NCI-H1694 treated with DMSO at 0.1 percent for 48 hours (cell line): Measurements from ENCODE around the gene SLC35F1.

Source experiments
- DNase-seq: peaks from one replicate; lab custom pipeline; 2025; lab: John Stamatoyannopoulos, UW

The SLC35F1 gene

DNA sequence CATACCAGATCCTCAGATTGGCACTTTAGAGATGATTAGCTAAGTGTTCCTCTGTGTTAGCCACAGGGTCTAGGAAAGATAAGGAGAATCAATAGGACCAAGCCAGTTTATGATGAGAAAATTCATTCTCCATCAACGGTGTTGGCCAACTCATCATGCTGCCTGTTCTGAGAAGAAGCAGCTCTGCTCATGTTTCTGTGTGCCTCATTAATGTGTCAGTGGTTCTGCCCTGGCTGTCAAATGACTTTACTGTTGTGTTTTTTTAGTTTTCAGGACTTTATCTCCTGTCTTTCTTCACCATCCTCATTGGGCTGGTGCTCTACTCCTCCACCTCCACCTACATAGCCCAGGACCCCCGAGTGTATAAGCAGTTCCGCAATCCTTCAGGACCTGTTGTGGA, 406.7 kb downstream of the SLC35F1 start:
- no peak for DNase-seq

DNA sequence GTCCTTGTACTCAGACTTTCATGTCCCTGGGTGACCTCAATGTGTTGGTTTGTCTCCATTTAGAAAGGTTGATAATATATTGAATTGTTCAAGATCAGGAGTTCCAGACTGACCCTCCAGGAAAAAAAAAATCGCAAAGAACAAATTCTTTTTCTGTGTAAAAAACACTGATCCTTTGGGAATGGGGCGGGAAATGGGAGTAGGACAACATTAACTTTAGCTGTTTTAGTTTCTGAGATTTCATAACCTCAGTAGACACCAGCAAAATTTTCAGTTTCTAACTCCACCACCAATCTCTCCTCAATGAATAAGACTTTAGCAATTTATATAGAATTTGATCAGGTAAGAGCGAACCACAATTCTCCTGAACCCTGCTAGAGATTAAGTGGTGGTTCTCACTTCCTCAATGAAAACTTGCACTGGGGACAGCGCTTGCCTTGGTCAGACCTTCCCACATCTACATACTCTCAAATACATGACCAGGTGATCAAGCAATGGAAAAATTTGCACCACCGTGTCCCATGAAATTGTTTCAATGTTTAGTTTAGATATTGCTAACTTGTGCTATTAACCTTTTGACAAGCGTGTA, 409.8 kb downstream of the SLC35F1 start:
- no peak for DNase-seq

DNA sequence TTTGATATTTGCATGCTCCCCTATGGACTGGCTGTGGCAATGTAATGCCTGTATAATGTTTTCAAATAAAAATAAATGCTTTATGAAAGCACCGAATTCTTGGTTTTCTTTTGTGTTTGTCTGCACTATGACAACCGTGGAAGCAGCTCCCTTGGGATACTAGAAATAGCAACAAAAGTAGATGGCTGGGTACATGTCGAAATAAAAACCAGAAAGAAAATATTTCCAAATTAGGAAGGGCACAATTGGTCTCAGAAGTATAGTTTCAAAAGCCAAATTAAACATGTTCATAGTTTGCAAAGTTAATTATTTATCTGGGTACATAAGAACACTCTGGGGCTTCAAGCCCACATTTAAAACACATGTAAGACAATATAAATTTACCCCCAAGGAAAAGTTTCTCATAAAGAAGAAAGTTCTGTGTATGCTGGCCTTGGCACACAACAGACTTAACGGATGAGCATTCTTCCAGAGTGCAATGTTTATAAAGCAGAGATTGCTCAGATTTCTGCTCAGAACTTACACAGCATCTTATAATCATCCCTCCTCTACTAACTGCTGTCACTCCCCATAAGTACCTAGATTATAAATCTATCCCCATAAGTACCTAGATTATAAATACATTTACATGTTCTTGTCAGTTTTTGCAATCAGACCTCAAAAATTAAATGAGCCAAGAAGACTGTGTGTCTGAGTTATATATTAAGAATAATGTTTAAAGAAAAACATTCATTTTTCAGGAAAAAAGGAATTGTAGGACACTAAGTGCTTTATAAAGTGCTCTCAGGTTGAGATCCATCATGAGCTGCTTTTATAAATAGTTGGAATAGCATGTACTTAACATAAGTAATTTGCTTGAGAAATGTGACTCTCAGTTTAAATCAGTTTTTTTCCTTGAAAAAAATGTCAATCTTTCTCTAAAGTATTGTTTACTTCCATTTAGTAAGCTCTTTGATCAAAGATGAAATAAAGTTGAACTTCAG, 410.8 kb downstream of the SLC35F1 start:
- DNase-seq: no peak

DNA sequence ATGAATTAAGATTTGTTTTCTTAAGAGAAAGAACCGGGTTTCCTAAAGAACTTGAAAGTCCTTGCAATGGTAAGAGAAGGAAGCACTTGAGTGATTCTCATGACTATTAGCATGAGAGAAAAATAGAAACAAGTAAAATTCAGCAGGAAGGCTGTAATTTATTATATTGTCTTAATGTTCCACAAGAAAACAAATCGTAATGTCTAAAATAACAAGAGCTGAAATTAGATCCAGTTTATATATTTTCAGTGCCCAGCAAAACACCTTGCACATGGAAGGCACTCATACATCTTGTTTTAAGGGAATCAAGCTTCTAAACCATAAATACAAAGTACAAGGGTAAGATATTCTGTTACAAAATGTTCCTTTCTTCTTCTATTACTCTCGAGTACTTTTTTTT, 411.6 kb downstream of the SLC35F1 start:
- no peak for DNase-seq

DNA sequence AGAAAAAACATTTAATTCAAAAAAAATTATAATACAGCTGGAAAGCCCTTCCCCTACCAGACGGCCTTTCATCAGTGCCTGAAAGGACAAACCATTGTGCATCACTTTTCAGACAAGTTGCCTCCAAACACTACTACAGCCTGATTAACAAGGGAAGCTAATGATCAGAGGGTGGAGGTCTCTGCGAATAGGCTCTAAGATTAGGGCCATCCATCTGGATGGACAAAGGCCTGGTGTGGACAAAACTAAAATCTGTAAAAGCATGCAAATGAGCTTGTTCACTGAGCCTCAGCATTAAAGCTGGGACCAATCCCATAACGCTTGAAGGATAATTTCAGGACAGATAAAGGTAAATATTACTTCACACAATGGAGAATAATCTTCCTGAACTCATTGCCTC, 412.4 kb downstream of the SLC35F1 start:
- DNase-seq: no peak

DNA sequence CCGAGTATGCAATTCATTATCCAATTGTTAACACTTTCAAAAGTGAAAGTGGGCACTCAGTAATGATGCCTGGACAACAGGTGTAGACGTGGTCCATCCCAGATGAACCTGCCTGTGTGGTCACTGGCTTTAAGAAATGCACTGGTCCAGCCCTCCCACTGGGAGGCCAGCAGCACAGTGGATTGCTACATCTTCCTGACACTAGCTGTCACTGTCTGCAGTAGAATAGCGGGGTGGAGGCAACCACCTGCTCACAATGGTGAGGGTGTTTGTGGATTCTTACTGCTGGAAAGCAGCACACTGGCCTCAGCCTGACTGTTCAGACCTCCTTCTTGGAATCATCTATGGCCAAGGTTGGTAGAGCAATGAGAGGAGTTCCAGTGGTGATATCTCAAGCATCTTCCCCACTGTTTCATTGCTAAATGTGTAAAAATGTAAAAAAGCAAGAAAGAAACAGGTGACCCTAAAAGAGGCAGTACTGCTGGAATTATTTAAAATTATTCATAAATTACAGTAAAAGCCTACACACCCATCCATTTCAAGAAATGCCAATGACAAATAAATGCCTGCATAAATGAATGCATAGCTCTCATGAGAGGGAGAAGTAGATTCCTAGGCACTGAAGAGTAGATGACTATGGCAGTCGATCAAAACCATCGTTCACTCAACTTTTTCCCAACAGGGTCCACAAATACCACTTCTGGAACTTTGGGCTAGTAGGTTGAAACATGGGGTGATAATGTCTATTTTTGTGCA, 413.0 kb downstream of the SLC35F1 start:
- no peak for DNase-seq

DNA sequence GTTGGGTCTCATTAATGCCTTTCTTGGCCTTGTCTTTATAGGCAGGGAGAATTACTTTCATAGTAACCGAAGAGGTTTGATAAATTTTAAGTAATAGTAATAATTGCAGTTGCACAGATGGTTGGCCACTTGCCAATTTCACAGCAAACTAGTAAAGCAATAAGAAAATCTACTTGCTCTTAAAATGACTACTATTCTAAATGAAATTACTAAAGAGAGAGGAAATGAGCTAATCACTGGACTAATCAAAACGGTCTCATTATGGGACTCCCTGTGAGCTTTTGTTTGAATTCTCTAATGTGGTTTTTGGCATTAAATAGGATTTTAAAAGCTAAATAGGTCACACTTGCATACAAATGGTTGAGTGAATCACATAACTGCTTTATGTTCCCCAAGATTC, 413.6 kb downstream of the SLC35F1 start:
- DNase-seq: peak; percentile 0

DNA sequence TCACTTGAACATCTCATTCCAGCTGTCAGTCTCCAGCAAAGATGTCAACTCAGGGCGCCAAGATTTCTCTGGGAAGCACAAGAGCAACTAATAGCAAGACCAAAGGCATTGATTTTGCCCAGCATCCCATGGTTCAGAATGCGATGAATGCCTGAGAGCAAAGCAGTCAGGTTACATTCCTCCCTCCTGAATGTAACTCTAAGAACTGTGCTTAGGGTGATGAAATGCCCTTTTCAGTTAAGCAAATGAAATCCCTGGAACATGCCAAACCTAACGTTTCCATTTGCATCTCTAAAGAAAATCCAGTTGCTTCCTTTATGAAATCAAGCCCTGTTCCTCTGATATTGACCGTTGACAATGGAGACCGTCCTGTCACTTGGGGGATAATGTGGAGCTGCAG, 417.1 kb downstream of the SLC35F1 start:
- DNase-seq: no peak

DNA sequence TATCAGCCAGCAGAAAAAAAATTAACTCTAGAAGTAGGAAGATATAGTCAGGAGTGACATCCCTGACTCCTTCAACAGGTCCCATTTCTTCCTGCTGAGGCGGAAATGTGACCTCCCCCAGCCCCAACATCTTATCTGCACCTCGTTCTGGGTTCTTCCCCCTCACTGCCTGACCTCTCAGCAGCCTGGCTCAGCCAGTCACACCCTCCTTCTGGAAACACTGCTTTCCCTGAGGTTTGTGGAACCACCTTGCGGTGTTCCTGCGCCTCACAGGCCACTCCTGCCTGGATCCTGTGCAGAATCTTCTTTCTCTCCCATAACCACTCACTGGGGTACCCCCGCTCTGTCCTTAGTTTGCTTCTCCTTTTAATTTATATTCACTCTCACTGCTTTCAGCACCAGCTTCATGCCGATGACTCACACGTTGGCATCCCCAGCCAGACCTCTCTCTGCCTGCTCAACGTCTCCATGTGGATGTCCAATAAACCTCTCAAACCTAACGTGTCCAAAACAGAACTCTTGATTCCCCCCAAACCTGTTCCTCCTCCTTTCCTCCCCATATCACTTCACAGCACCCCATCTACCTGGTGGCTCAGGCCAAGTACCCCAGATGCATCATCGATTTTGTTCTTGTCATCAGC, 418.3 kb downstream of the SLC35F1 start:
- no peak for DNase-seq

DNA sequence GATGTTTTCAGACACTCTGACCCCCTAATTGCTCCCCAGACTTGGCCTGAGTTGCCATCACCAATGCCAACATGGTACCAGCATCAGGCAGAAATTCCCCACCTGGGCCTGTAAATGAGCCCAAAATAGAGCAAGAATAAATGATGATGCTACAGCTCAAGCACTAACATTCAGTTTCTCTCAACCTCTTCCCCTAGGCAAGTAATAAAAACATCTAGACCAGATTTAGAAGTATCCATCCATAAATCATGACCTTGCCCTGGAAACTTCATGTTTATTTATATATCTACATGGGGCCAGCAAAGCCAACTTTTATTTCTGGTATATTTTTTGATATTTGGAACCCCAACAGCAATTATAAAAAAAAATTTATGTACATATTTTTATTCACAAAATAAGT, 419.6 kb downstream of the SLC35F1 start:
- DNase-seq: no peak

DNA sequence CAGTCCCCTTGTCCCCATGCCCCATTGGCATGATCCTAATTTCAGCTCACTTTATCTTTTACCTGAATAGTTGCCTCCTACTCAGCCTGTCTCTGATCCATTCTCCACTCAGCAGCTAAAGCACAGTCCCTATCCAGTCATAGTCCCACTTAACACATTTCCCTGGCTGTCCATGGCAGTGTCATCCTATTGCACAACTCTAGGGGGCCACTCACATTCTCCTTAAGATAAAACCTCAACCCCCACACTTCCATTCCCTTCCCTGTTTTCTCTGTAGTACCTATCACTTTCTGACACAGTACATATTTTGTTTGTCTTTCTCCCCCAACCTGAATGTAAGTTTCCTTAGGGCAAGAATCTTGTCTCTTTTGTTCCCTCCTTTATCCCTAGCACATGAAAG, 420.2 kb downstream of the SLC35F1 start:
- DNase-seq: no peak

DNA sequence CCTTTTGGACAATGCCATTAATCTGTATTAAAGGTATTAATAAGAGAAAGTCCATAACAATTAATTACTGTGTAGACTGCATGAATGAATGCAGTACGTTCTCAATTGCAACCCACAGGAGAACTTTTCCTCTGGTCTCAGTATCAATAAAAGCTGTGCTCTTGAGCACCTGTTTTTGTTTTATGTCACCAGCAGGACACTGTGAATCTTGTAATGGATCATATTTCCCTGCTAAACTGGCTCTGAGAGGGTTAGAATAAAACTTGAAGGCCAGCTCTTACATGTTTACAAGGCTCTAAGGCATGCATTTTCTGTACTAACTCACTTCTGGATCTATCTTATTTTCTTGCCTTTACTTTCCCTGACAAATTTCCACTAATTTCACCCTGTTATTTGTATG, 426.7 kb downstream of the SLC35F1 start:
- DNase-seq: no peak

DNA sequence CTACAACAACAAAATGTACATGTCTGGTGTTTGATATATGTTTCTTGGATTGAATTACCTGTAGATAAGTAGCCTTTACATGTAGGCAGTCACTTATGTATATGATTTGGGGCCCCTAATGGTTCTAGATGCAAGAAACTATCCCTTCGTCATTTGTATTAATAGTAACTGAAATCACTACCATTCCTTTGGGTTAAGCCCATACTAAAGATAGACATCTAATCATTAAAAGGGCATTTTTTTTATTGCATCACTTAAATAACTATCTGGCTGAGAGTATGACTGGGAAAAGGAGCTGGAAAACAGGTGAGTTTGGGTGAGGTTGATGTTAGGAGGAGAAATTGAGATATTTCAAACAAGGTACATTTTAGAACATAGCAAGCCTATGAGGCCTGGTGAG, 427.6 kb downstream of the SLC35F1 start:
- no peak for DNase-seq

DNA sequence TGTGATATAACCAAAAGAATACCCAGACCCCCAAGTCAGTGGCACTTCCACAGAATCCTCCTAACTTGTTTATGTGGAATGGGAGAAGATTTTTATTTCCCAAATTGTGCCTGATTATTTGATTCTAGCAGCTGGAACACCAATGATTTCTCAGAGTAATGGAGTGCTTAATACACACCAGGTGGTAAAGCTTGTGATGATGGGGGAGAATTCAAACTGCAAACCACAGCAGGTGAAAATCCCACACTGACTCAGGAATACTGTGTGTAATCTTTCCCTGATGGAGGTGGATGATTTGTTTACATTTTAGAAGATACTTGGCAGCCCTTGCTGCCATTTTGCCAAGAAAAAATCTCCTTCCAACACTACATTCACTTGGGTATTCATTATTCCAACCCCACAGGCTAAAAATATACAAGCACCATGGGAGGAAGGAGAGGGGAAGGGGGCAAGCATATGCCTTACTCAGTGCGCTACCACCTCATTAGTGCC, 428.3 kb downstream of the SLC35F1 start:
- DNase-seq: no peak

DNA sequence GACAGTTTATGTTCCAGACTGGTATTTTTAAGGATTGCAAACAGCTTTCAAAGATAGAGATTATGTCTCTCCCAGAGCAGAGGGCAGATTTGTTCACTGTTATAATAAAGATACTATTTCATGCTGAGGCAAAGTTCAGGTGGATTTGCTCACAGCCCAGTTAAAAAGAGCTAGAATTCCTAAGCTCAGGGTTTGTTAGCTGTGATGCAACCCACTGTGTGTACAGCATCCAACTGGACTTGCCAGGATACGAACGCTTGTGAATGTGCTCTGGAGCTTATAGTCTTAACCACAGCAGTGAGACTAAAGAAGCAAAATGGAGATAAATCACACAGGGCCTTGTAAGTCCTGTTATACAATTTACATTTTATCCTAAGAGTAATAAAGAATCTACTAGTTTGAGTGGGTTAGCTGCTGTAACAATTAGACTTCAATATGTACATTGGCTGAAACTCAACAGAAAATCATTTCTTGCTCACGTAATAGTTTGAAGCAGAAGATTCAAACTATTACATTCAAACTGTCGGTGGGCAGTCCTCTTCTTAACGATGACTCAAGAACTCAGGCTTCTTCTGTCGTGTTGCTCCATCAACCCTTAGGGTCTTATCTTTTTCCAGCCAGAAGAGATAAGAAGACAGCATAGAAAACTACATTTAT, 437.1 kb downstream of the SLC35F1 start:
- no peak for DNase-seq

DNA sequence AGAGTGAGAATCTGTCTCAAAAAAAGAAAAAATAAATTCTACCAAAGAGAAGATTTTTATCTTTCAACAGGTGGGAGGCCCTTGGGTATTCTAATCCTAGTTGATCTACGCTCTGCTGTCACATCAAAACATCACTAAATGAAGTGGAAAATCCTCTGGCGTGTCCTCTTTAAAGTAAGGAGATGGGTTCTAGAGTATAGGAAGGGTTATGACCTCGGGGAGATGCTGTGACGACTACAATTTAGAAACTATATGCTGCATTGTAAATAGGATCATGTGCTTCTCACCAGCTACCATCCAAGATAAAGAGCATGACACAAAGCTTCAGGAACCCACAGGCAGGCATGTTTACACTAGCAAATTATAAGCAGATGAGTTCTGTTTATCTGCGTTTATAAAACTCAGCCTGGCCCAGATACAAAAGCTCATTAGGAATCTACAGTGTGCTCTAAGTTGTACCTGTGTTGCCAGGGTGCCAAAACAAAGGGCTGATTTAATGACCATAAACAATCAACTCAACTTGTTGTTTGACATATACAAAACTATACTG, 443.9 kb downstream of the SLC35F1 start:
- DNase-seq: no peak

DNA sequence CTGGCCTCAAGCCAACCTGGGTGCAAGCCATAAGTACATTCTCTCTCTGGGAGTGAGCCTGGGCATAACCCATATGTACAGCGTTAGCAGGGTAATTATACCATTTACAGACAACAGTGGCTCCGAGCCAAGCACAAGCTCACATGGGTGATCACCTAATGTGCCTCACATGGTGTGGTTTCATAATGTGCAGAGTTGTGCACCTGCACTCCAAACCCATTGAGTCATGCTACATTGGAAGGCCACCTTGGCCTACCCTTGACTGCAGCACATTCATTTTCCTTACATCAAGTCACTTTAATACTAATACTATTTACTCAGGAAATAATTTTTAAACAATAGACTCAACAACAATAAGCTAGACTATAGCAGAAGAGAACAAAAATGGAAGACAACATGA, 446.5 kb downstream of the SLC35F1 start:
- no peak for DNase-seq

DNA sequence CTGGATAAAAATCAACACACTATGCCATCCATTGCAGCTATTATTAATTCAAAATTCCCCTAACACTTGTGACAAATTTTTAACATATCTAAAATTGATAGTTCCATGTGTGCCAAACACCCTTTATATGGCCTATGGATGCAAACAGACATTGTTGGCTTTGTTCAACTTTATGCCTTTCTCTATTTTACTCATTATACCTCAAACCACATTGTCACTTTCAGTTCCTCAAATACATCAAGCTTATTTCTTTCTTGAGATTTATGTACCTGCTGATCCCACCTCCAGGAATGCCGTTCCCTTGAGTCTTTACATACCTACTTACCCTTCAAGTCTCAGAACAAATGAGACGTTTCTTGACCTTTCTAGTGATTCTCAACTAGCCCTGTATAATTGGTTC, 447.6 kb downstream of the SLC35F1 start:
- no peak for DNase-seq

DNA sequence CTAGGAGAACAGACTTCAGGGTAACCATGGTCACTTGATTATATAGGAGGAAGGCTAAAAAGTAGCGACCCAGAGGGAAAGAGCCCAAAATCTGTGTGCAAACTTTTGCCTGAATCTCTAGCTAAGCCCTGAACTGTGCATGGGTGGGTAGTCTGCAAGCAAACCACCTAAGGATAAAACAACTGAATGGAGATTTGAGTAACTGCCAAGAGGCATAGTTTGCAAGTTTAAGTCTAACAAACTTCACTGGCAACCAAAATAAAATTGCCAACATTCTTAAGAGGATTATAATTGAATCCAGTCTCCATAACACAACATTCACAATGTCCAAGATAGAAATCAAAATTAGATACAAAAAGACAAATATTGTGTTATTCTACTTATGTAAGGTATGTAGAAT, 449.0 kb downstream of the SLC35F1 start:
- no peak for DNase-seq

DNA sequence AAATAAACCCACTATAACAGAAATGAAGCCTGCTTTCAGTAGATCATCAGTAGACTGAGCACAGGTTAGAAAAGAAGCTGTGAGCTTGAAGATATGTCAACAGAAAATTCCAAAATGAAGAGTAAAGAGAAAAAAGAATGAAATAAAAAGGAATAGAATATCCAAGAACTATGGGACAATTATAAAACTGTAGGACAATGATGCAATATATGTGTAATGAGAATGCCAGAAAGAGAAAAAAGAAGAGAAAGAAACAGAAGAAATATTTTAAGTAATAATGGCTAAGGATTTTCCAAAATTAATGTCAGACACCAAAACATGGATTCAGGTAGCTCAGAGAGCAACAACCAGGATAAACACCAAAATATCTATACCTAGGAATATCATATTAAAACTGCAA, 449.6 kb downstream of the SLC35F1 start:
- no peak for DNase-seq
